SK-N-DZ (cell line): Measurements from ENCODE around the gene DUSP14.

Experiments used
- DNase-seq: peaks from one replicate; pipeline ENCODE4 v3.0.0-alpha.2; 2015; ENCODE audit warnings: low spot score

The DUSP14 gene

DNA sequence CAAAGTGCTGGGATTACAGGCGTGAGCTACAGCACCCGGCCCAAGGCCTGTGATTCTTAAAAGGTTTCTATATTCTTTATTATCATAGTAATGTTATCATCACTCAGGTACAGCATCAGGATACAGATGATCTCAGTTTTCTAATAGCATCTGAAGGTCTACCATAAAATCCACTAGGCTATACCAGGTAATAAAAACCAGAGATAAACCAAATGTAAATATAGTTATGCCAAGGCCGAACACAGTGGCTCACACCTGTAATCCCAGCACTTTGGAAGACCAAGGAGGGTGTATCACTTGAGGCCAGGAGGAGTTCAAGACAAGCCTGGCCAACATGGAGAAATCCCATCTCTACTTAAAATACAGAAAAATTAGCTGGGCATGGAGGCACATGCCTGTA, 65.7 kb downstream of the DUSP14 start:
- no peak for DNase-seq

DNA sequence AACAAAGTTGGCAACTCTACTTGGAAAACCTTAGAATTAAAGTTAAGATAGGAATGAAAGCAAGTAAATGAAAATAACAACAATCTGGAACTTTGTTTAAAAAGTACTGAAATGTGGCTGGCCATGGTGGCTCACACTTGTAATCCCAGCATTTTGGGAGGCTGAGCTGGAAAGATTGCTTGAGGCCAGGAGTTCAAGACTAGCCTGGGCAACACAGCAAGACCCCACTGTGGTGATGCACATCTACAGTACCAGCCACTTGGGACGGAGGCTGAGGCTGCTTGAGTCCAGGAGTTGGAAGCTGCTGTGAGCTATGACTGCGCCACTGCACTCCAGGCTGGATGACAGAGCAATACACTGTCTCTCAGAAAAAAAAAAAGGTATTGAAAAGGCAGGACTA, 67.8 kb downstream of the DUSP14 start:
- no peak for DNase-seq

DNA sequence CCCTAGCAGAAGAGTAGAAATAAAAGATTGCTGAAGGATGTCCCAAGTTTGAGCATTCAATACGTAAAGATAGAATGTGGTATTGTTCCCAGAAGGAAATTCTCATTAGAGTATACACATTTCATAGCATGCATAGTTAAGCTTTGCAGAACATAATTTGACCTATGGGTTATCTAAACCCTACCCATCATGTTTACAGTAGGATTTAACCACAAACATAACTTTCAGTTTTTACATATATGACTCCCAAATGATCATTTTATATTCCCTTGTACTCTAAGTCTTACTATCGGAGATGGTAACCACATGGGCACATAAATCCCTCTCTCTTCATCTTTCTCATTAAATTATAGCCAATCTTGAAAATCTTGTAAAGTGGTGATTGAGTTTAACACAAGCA, 68.6 kb downstream of the DUSP14 start:
- no peak for DNase-seq

- no peak for DNase-seq
Observed at GRCh38 chr17:37562016-37562745, 72.5 kb downstream of the DUSP14 start.
